ENCODE data around the gene AKAP7.
A peak's percentile ranks its signal among the peaks of the same experiment; 100 is the strongest.
"Not testable (repeated sequence)": the region's sequence is repeated elsewhere in the genome, so short reads cannot be mapped to it uniquely, and the experiment has no call there.

Gene AKAP7

DNA sequence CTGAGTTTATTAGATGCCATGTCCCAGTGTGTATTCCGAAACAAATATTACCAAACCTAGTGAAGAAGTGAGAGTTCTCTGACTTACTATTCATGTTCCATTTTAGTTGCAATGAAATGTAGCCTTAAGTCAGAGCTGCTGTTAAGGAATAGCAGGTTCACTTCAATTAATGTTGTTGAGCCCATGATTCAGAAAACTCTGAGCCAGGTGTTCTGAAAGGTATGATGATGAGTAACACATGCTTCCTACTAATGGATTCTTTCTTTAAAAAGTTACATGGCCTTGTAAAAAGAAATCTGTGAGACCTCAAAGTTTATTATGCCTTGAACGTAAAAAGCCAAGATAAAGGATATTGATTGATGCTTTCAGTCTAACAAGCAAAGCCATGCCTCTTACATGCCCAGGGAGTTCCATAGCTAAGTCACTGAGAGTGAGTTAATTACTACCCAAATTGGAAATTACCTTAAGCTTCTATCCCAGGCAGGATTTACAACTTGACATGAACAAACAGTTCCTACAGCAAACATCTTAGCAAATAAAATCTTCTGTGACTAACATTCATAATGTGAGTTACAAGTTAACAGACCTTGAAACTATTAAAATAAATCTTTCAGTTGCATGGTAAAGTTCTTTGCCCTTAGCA lies 122.9 kb downstream of the AKAP7 start:
- no peak for DNase-seq

DNA sequence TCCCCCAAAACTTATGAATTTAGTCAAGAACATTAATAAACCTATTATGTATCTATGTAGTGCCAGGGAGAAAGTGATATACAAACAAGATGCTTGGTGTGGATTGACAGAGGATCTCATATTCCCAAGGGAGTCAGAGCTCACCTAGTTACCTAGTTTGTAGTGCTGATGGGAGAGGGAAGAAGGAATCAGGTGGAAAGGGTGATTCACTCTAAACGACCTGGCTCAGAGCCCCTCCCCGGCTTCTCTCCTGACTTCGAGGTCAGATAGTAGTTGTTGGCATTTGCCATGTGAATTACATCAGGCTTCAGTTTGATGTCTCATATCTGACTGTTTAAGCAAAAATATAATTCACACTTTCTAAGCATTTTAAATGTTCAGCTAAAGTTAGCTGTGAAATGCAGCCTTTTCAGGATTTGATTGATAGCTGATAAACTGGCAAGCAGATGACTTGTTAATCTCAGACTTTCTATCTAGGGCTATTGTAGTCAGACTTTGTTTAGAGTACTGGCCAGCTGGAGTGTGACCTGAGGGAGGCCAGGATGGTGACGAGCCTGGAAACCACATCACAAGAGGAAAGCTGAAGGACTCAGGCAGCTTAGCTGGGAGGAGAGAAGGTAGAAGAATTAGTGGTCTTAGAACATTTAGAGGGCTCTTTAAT lies 123.7 kb downstream of the AKAP7 start:
- no peak for DNase-seq

DNA sequence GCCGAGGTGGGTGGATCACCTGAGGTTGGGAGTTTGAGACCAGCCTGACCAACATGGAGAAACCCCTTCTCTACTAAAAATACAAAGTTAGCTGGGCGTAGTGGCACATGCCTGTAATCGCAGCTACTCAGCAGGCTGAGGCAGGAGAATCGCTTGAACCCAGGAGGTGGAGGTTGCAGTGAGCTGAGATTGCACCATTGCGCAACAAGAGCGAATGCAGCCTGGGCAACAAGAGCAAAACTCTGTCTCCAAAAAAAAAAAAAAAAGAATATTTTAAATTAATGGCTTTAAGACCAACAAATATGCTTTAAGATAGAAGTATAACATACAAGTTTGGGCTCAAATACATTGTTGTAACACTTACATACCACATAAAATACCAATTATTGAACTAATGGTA lies 125.7 kb downstream of the AKAP7 start:
- not testable (repeated sequence) for DNase-seq

DNA sequence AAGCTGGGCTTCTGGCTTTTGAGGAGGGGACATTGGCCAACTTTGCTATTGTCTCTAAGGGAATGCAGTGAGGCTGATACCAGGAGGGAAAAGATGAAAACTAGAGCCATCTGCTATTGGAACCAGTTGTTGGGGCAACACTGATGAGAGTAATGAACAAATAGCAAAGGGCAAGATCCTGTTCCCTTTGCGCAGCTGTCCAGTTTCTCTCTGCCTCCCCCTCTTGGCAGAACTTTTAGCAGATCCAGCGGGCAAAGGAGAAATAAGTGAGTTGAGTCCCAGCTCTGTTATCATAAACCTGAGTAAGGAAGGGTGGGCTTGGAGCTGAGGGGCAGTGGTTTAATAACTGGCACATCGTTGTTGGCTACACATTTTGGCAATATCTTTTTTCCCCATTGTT lies 126.8 kb downstream of the AKAP7 start:
- no peak for DNase-seq

DNA sequence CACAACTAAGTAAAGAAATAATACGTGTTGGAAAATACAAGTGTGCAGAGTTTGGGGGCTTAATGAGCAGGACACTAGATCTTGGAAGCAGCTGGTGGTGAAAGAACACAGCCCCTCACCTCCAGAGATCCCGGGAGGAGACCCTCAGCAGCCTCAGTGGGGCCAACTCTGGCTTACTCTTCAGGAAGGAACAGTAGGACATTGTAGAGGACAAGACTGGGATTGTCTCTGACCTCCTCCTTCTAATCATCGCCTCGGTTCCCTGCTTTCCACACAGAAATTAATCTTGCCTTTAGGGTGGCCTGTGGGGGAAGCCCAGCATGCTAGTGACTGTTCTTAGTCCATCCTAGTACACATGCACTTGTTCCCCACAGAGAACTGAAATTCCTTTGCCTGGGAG lies 130.7 kb downstream of the AKAP7 start:
- DNase-seq: no peak

DNA sequence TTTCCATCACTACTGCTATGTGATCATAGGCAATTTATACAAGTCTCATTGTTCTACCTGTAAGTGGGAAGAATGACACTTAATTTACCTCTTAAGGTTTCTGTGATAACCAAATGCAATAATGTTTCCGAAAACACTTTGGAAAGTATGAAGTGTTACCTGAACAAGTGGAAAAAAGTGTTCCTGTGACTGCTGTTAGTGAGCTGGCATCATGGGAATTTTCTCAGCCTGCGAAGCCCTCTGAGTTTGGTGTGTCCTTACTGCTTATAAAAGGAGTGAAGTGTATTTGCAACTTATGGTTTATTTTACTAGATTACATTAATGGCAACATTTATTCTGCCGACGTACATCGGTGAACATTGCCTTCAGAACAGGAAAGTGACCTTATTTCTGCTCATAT lies 133.0 kb downstream of the AKAP7 start:
- no peak for DNase-seq

DNA sequence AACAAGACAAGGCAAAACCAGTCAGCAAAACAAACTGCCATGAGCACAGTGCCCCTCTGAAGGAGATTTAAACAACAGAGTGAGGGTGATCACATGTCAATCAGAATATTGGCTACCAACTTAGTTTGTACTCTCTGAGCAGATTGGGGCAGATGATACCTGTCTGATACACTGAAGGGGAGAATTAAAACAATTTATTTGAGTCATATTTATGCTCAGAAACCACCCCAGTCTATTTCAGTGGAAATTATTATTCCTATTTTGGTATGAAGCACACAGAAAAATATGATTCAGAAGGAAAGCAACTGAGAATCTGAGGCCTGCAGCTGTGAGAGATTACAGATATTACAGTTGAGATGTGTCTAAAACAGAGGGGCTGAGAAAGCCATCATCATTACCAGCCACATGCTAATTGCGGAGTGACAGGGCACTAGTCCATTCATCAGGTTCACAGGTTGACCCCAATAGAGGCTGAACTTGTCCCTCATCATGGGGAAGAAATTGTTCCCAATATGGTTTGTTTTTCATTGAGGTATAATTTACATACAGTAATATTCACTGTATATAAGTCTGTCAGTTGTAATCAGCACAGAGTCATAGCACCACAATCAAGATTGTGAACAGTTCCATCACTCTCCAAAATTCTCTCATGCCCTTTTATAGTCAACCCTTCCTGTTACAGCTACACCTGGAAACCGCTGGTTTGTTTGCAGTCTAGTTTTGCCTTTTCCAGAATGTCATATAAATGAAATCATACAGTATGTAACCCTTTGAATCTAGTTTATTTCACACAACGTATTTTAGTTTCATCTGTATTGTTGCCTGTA lies 134.5 kb downstream of the AKAP7 start:
- DNase-seq: no peak

DNA sequence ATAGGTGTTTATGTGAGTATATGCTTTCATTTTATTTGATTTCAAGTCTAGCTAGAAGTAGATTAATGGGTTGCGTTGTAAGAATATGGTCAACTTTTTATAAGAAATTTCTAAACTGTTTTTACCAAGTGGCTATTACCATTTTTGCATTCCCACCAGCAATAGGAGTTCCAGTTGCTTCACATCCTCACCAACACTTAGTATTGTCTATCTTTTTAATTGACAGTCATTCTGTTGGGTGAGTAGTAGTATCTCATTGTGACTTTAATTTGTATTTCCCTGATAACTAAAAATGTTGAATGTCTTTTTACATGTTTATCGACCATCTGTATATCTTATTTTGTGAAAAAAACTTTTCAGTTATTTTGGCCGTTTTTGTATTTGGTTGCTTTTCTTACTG lies 135.3 kb downstream of the AKAP7 start:
- DNase-seq: no peak

DNA sequence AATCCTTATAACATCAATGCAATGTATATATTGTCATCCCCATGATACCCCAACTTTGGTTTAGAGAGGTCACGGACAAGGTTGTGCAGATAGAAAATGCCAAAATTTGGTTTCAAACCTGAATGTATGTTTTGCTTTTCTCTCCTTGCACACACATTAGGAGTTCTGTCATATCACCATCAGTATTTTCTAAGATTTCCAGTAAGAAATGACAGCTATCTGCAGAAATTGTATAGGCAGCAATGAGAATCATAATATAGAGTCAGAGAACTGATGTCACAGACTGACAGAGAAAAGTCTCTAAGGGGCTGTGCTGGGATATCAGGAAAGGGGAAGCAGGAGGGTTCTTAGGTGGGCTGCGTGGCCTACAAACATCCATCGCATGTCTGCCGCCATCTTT lies 140.0 kb downstream of the AKAP7 start:
- no peak for DNase-seq

DNA sequence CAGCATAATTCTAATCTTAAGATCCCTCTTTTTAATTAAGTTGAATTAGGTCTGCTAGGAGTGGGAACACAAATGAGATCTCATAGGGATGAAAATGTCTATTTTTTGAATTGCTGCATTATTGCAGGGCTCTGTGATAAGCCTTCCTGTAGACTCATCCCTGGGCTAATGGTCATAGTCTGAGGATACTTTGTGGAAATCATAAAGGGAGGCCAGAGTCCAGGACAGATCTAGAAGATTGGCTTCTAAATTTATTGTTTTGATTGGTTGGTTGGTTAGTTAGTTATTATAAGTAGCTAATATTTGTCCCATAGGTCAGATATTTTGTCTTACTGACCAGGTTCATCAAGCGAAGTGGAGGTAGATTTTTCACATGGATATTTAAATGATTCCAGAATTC lies 142.3 kb downstream of the AKAP7 start:
- no peak for DNase-seq

DNA sequence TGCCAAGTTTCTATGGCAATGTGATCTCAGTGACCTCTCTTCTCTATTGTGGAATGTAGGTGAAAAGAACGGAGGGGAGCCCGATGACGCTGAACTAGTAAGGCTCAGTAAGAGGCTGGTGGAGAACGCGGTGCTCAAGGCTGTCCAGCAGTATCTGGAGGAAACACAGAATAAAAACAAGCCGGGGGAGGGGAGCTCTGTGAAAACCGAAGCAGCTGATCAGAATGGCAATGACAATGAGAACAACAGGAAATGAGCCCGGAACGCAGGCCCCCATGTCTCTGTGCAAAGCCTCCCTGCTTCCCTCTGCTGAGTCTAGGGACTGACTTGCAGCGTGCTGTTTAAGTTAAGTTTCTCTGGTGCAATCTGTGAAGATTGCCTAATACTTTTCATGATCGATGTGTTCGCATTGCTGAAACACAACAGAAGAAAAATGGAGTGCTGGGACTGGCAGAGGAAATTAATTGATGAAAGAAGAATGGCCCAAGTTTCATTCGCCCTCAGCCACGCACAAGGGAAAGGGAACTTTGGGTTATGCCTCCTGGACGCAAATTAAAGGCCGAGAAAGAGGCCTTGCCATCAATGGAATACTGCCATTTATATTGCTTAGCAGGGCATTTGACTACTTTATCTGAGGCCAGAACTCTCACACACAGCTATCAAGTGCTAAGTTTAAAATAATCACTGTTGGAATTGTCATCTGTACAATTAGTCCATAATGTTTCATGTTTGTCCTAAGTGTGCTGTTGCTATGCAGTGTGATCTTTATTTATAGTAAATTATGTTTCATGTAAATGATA lies 146.4 kb downstream of the AKAP7 start:
- DNase-seq: peak; percentile 71

DNA sequence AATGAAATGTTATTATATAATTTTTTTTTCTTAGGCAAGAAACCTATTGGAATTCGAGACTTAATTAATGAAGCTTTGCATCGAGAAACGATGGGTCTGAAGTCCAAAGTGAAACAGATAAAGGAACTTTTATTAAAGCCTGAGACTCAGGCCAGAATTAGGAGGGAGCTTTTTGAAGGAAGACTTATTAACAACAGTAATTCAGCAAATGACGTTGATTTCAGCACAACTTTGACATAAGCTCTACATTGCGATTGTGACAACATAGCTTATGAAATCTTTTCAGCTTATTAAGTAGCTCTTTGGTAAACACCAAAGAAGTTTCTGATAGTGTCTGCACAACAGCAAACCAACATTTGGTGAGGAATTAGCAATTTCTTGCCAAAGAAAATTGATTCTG lies 147.1 kb downstream of the AKAP7 start:
- no peak for DNase-seq

DNA sequence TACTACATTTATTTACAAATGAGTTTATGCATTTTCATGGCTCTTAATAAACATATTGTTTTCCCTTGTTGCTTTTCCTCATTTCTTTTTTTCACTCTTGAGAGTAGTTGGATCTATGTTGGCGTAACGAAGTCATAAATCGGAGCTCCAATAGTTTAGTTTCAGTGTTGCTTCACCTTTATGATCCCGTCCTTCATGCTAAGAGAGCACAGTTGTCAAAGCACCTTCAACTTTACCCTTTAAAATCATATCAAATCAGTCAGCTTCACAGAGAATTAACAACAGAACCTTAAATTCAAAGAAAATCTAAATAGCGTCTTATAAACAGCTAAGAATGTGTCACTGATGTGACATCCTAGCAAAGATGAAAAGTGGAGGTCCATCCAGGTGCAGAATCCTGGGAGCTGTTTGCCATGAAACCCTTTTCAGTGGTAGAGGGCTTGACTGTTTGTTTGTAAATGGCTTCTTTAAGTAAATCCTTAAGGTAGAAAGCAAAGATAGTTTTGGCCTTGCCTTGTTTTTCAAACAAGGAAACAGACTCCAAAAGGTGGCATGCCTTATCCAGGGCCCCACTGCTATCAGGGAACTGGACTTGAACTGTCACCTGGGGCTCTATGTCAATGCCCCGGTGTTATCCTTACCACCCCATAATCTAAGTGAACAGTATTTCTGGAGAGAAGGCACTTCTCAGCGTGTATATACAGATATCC lies 148.4 kb downstream of the AKAP7 start:
- no peak for DNase-seq

DNA sequence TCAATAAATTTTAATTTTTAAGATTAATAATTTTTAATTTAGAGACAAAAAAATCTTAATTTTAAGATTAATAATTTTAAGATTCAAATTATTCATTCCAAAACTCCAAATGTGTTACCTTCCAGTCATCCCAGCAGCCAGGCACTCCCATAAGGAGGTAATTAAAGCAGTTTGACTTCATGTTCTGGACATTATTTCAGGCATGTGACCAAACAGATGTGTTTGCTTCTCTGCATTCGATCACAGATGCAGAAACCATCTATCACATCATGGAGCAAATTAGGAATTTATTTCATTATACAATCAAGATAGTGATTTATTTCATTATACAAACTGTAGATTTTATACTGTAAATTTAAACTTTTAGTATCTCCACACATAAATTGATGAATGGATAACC lies 150.3 kb downstream of the AKAP7 start:
- no peak for DNase-seq

DNA sequence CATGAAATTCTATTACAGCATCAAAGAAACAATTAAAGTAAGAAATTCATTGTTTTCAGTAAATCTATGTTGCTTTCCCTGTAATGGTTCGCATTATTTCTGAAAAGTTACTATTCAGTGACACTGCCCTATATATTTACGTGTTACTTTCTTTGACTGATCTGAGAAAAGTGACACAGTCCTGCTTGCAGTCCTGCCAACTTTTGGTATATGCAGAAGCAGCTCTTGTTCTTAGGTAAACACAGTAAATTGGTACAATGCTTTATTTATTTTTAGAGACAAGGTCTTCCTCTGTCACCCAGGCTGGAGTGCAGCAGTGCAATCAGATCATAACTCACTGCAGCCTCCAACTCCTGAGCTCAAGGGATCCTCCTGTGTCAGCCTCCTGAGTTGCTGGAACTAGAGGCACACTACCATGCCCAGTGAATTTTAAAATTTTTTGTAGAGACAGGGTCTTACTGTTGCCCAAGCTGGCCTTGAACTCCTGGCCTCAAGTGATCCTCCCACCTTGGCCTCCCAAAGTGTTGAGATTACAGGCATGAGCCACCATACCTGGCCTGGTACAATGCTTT lies 151.3 kb downstream of the AKAP7 start:
- no peak for DNase-seq

DNA sequence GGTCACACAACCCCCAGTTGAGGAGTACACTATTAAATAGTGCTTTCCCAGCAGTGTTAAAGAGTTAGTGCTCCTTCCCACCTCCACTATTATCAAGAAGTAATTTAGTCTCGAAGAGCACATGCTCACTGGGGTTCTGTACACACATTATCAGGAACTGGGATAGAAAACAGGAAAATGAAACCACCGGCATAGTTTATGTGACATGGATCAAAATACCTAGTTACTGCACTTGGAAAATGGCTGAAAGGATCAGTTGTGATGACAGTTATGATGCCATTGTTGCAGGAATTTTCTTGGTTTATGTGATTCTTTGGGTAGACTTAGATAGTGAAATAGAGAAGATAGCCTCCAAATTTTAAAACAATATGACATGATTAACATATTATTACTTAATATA lies 152.9 kb downstream of the AKAP7 start:
- no peak for DNase-seq

DNA sequence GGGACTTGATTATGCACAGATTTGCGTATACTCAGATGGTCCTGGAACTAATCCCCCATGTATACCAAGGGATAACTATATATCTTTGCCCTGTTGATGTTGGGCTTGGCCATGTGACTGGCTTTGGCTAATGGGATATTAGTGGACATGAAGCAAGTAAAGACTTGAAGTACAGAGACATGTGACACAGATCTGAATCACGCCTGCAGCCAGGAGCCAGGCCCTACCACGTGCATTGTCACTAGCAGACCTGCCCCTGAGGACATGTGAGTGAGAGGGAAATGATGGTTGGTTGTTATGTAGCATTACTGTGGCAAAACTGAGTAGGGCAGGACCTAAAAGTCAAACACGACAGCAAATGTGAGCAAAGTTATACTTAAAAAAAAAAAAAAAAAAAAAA lies 155.7 kb downstream of the AKAP7 start:
- DNase-seq: no peak

DNA sequence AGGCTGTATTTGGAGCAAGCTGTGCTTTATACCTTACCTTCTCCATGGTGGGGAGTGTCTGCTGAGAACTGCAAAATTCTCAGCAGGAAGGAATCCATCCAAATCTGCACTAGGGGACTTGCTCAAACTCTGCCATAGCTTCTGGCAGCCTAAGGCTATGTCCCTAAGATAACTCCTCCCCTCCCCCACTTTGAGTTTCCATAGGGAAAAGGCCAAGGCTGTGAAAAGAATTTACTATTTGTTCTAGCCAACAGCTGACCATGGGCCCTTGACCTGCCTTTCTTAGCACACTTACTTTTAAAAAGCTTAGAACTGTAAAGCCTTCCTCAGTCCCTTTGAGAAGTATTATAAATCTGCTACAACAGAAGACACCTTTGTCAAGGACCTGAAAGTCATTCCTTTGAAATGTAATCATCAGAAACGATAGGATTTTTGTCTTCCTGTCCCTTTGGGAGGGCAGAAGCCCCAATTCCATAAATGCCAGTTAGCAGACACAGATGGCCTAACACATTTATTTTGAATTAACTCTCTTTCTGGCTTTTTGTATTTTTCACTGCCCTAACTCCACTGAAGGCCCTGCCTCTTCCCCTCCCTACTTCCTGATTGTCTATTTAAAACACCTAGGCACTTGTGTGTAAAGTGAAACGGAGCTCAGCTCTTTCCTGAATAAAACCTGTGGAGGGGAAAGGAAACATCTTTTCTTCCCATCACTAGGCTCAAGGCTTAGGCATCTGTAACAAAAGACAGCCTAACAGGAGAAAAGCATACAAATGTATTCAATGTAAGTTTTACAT lies 157.1 kb downstream of the AKAP7 start:
- DNase-seq: no peak

DNA sequence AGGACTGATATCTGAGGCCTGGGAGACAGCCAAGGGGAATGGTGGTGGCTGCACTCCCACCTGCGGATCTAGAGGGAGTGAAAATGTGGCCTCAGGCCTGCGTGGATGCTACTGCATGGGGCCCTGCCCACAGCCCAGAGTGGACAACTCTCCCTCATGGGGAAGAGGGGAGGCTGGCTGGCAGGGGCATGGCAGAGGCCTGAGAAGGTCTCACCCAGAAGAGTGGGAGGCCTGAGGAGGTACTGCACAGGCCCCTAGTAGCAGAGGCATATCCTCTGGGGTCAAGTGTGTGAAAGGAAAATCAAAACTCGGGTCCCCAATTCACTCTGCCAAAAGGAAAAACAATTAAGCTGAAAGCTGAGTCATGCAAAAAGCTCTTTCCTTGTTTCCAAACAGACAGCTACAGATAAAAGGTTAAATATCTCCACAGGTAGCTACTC lies 158.2 kb downstream of the AKAP7 start:
- DNase-seq: no peak

DNA sequence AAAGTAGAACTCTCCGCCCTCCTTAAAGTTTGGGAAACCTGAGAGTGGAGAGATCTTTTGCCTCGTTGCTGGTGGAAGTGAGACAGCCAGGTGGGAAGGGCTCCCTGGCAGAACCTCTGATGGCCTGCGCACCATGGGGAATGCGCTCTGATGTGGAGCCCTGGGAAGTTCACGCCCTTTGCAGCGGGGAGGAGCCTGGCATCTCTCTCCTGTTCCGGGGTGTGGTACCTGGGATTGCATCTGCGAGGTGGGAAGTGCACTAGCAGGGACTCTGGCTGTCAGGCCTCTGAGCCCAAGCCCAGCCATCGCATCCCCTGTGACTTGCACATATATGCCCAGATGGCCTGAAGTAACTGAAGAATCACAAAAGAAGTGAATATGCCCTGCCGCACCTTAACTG lies 159.8 kb downstream of the AKAP7 start:
- no peak for DNase-seq

DNA sequence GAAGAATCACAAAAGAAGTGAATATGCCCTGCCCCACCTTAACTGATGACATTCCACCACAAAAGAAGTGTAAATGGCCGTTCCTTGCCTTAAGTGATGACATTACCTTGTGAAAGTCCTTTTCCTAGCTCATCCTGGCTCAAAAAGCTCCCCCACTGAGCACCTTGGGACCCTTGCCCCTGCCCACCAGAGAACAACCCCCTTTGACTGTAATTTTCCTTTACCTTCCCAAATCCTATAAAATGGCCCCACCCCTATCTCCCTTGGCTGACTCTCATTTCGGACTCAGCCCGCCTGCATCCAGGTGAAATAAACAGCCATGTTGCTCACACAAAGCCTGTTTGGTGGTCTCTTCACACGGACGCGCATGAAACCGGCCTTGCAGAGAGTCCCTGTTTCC lies 165.6 kb downstream of the AKAP7 start:
- not testable (repeated sequence) for DNase-seq

All from activated gamma-delta T cell treated with Interleukin-2 at 50 U/mL for 16 hours (primary cell).